Frontal cortex (tissue), 4 donors: Measurements from ENCODE around the gene OR4A16. TPM values are rescaled to one million over a fixed set of nuclear protein-coding genes. Genes with fewer than 3 reads are reported as not detected.

Experiments
- DNase-seq, 2 donors: peaks; one replicate each; pipeline ENCODE4 v3.0.0; 2012; ENCODE audit warnings: low spot score in 2 of 2
- FAIRE-seq: peaks from 2 replicates; lab custom pipeline; 2012; peaks lifted over from hg19 to GRCh38; lab: Jason Lieb, UNC
- total RNA-seq: library from RNA; depleted of rRNA; stranded (reverse); fragments of >200 nt; gene quantifications from one replicate; pipeline ENCODE4 v1.2.3, GENCODE V29; 2014
- donor health status: control.
- donor health status: control.
- donor health status: control.

OR4A16 gene, protein sequence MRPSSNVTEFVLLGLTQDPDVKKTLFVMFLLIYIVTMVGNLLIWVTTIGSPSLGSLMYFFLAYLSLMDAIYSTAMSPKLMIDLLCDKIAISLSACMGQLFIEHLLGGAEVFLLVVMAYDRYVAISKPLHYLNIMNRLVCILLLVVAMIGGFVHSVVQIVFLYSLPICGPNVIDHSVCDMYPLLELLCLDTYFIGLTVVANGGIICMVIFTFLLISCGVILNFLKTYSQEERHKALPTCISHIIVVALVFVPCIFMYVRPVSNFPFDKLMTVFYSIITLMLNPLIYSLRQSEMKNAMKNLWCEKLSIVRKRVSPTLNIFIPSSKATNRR
- not detected for total RNA-seq

DNA sequence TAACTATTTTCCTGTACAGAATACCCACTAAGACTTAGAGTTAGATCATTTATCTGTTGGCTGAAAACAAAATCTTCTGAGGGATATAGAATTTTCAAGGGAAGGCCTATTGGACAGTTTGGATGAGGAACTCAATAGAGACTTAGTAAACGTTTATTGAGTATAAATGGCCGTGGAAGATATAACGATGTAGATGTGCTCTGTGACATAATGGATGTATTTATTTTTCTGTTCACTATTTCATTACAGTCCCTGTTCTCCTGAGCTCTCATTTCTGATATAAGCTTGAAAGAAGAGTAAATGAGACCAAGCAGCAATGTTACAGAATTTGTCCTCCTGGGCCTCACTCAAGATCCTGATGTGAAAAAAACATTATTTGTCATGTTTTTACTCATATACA, at the start of gene OR4A16:
OR4A16 (plus strand) TSS at position 301 of the 400 bp plus-strand sequence; CDS start at position 301, 0 bp downstream.
- DNase-seq (no peak), FAIRE-seq (no peak)

DNA sequence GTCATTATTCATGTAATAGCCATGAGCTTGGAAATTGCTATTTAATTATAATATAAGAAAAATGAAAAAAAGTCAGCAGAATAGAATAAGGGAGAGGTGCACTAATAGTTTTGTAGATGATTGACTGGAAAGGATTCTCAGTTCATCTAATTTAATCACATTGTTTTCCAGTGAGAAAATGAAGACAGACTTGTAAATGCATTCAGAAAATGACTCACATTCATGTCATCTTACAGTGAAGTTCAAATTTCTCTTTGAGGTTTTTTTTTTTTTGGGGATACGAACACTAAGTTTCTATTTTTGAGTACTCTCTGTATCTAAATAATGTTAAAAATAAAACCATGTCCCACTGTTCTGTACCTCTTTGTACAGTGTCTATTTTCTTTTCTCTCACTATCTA, 18.5 kb upstream of the OR4A16 start:
- no peak for FAIRE-seq

DNA sequence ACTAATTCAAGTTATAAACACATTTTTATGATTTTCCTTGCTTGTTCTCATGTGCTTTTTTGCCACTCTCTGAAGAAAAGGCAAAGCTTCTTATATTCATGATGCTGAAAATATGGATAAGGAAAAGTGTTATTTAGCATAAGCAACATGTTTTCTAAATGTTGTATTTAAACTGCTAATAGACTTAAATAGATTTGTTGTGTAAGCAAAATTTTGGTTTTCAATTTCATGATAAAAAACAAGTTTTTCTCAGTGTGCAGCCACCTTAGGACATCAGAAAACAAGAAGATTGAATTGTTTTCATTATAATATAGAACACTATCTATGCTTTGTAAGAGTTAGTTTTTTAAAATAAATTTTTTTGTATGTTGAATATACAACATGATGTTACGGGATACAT, 2.3 kb downstream of the OR4A16 start:
- FAIRE-seq (no peak), DNase-seq (no peak)

More for the DNA sequence above, 18.5 kb upstream of the OR4A16 start:
- no peak for DNase-seq

DNA sequence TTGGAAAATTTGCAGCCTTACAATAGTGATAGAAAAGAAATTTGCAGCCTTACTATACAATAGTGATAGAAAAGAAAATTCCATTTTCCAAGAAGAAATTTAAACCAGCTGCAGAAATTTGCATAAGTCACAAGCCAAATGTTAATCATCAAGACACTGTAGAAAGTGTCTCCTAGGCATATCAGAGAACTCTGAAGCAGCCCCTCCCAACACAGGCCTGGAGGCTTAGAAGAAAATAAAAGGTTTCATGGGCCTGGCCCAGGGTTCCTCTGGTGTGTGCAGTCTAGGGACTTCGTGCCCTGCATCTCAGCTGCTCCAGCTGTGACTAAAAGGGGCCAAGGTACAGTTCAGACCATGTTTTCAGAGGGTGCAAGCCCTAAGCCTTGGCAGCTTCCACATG, 6.0 kb downstream of the OR4A16 start:
- DNase-seq (no peak), FAIRE-seq (no peak)

DNA sequence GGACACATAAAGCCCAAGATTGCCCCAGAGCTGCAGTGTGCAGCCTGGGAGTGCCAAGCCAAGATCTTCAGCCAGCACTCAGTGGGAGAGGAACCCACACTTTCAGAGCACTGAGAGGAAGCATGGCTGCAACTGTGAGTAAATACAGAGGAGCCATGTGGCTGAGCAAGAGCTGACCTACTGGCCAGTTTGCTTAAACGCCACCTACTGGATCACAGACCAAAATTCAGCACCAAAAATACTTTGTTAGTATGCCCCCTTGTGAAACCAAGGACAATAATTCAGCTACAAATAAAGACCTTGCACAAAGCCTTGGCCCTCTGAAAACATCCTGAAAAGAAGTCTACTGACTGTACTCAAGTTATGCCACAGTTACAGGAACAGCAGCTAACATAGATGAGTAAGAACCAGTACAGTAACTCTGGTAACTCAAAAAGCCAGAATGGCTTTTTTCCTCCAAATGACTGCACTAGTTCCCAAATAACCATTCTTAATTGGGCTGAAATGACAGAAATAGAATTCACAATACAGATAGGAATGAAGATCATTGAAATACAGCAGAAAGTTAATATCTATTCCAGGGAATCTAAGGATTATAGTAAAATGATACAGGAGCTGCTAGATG, 14.7 kb downstream of the OR4A16 start:
- DNase-seq (no peak), FAIRE-seq (no peak)

DNA sequence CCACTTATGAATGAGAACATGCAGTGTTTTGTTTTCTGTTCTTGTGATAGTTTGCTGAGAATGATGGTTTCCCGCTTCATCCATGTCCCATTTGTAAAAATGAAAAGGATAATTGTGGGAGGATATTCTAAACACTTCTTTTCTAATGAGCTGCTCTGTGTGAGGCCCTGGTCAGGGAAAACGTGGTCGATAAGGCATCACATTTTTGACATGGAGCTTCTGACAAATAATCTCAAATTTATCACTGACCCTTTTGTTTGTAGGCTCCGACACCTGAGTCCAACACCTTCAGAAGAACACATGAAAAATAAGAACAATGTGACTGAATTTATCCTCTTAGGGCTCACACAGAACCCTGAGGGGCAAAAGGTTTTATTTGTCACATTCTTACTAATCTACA, 24.7 kb downstream of the OR4A16 start, which contains the start of gene OR4A15:
OR4A15 (plus strand) TSS at position 301 of the 400 bp plus-strand sequence; CDS start at position 301, 0 bp downstream.
- FAIRE-seq (no peak), DNase-seq (no peak)

Other genes with a start within 250 kb of the OR4A16 start
- not detected for gene TRIM48, start 81.0 kb upstream of the OR4A16 start, total RNA-seq
- not detected for gene OR4A15, start 24.8 kb downstream of the OR4A16 start, total RNA-seq
- gene OR4C15, start 211.3 kb downstream of the OR4A16 start, total RNA-seq: not detected
- not detected for gene OR4C16, start 228.9 kb downstream of the OR4A16 start, total RNA-seq